Trophoblast cell (in vitro differentiated cells and primary cell): ENCODE results near the gene MMP10.
A peak's percentile ranks its signal among the peaks of the same experiment; 100 is the strongest.

Source experiments
- DNase-seq, 2 donors: peaks; one replicate each; pipeline ENCODE4 v3.0.0-alpha.2; 2016
- H2AFZ ChIP-seq: 2 replicates; pipeline ENCODE4 v1.6.1; 2013; ENCODE audit warnings: low read length, moderate library complexity, mild to moderate bottlenecking; ENCODE audit not compliant: insufficient read depth, poor library complexity
- H2AK5ac ChIP-seq: 2 replicates; pipeline ENCODE4 v1.6.1; 2013; ENCODE audit warnings: mild to moderate bottlenecking, low read length
- H2BK120ac ChIP-seq: 2 replicates; pipeline ENCODE4 v1.6.1; 2013; ENCODE audit warnings: low read length, mild to moderate bottlenecking, moderate library complexity; ENCODE audit not compliant: insufficient read depth, poor library complexity
- H2BK12ac ChIP-seq: 2 replicates; pipeline ENCODE4 v1.6.1; 2013; ENCODE audit warnings: mild to moderate bottlenecking, low read length, moderate library complexity
- H2BK5ac ChIP-seq: 2 replicates; pipeline ENCODE4 v1.6.1; 2013; ENCODE audit warnings: low read length, low read depth, moderate library complexity, mild to moderate bottlenecking; ENCODE audit not compliant: poor library complexity
- H3K14ac ChIP-seq: 2 replicates; pipeline ENCODE4 v1.6.1; 2013; ENCODE audit warnings: mild to moderate bottlenecking, low read length
- H3K18ac ChIP-seq: 2 replicates; pipeline ENCODE4 v1.6.1; 2013; ENCODE audit warnings: mild to moderate bottlenecking, low read length
- H3K23ac ChIP-seq: 2 replicates; pipeline ENCODE4 v1.6.1; 2013; ENCODE audit warnings: low read length
- H3K27ac ChIP-seq: 2 replicates; pipeline ENCODE4 v1.5.1; 2013; ENCODE audit warnings: low read depth, mild to moderate bottlenecking, inconsistent platforms, low read length, moderate library complexity
- H3K27me3 ChIP-seq: 2 replicates; pipeline ENCODE4 v1.6.1; 2013; ENCODE audit warnings: inconsistent platforms, mild to moderate bottlenecking, low read length, moderate library complexity; ENCODE audit not compliant: insufficient read depth
- H3K36me3 ChIP-seq, 2 experiments: 1 replicate in 1 of 2; 2 replicates in 1 of 2; pipeline ENCODE4 v1.6.1; 2013; ENCODE audit warnings: low read length in 2 of 2, mild to moderate bottlenecking in 2 of 2, moderate library complexity in 1 of 2; ENCODE audit not compliant: insufficient read depth in 2 of 2, control insufficient read depth in 1 of 2
- H3K4ac ChIP-seq: 2 replicates; pipeline ENCODE4 v1.6.1; 2013; ENCODE audit warnings: low read depth, mild to moderate bottlenecking, low read length, moderate library complexity
- H3K4me1 ChIP-seq, 2 experiments: 1 replicate in 1 of 2; 2 replicates in 1 of 2; pipeline ENCODE4 v1.6.1; 2013; ENCODE audit warnings: low read length in 2 of 2, mild to moderate bottlenecking in 2 of 2, moderate library complexity in 1 of 2; ENCODE audit not compliant: insufficient read depth in 2 of 2, control insufficient read depth in 1 of 2
- H3K4me2 ChIP-seq: 2 replicates; pipeline ENCODE4 v1.6.1; 2013; ENCODE audit warnings: inconsistent platforms, mild to moderate bottlenecking, low read length, moderate library complexity
- H3K4me3 ChIP-seq: 2 replicates; pipeline ENCODE4 v1.5.1; 2013; ENCODE audit warnings: mild to moderate bottlenecking, low read depth, low read length, inconsistent platforms
- H3K79me1 ChIP-seq: one replicate; pipeline ENCODE4 v1.6.1; 2013; ENCODE audit warnings: low read length
- H3K79me2 ChIP-seq: 2 replicates; pipeline ENCODE4 v1.6.1; 2013; ENCODE audit warnings: low read length, mild to moderate bottlenecking; ENCODE audit not compliant: control insufficient read depth, insufficient read depth, poor library complexity
- H3K9ac ChIP-seq: 2 replicates; pipeline ENCODE4 v1.6.1; 2013; ENCODE audit warnings: mild to moderate bottlenecking, low read length
- H3K9me3 ChIP-seq: 2 replicates; pipeline ENCODE4 v1.6.1; 2013; ENCODE audit warnings: low read depth, mild to moderate bottlenecking, control low read depth, inconsistent platforms, low read length; ENCODE audit not compliant: insufficient read depth
- H4K12ac ChIP-seq: 2 replicates; pipeline ENCODE4 v1.6.1; 2013; ENCODE audit warnings: low read depth, mild to moderate bottlenecking, low read length, moderate library complexity
- H4K8ac ChIP-seq: 2 replicates; pipeline ENCODE4 v1.6.1; 2013; ENCODE audit warnings: low read depth, mild to moderate bottlenecking, low read length, moderate library complexity
- H4K91ac ChIP-seq: one replicate; pipeline ENCODE4 v1.6.1; 2013; ENCODE audit warnings: low read depth, mild to moderate bottlenecking, low read length, moderate library complexity
- WGBS: extraction: QIAGEN DNeasy Blood & Tissue Kit; methylation state at CpG from one replicate; pipeline ENCODE4 v1.1.7; 2013; ENCODE audit warnings: missing lambda C conversion rate; ENCODE audit not compliant: insufficient read length, insufficient coverage; ENCODE audit errors: extremely low coverage; 5-methylcytosine and 5-hydroxymethylcytosine counted together

The MMP10 gene

GRCh38 chr11:102773386-102773785, 7.0 kb downstream of the MMP10 start:
- Histone ChIP-seq H2BK120ac (peak overlapping the region; percentile 58), H2BK12ac (peak overlapping the region; percentile 94), H3K4me1 (peaks cover 0 to 3% of the 10 kb centered on the region in 2 experiments), H2AFZ (no peak overlapping the region), H4K8ac (no peak overlapping the region), H3K27ac (peak overlapping the region; percentile 78), H3K27me3 (no peaks in the 10 kb centered on the region), H2BK5ac (no peak overlapping the region), H4K91ac (peak overlapping the region; percentile 61), H4K12ac (no peak overlapping the region), H3K18ac (no peak overlapping the region), H3K9me3 (no peaks in the 10 kb centered on the region), H2AK5ac (no peak overlapping the region), H3K79me1 (no peaks in the 10 kb centered on the region), H3K4me2 (no peak overlapping the region), H3K9ac (no peak overlapping the region), H3K4me3 (no peak overlapping the region), H3K23ac (no peak overlapping the region), H3K79me2 (no peaks in the 10 kb centered on the region), H3K14ac (no peak overlapping the region), H3K4ac (no peak overlapping the region), H3K36me3 (no peaks in the 10 kb centered on the region)
- DNase-seq = no peak
- WGBS = no CpG with 5 or more reads among the region's 4 CpGs

GRCh38 chr11:102771351-102771750, 9.1 kb downstream of the MMP10 start:
- Histone ChIP-seq H3K14ac (no peak overlapping the region), H3K4me3 (no peak overlapping the region)

GRCh38 chr11:102770191-102770590, 10.2 kb downstream of the MMP10 start:
- Histone ChIP-seq H3K4ac (no peak overlapping the region), H3K79me2 (no peaks in the 10 kb centered on the region), H2AFZ (no peak overlapping the region), H3K27me3 (no peaks in the 10 kb centered on the region), H3K18ac (no peak overlapping the region), H3K4me3 (no peak overlapping the region), H4K12ac (no peak overlapping the region), H3K9ac (no peak overlapping the region), H3K23ac (no peak overlapping the region), H3K36me3 (no peaks in the 10 kb centered on the region), H3K27ac (no peak overlapping the region), H2BK120ac (no peak overlapping the region), H2BK5ac (no peak overlapping the region), H3K9me3 (no peaks in the 10 kb centered on the region), H2BK12ac (no peak overlapping the region), H4K91ac (no peak overlapping the region), H4K8ac (no peak overlapping the region), H3K4me1 (peaks cover 0 to 3% of the 10 kb centered on the region in 2 experiments), H2AK5ac (no peak overlapping the region), H3K14ac (no peak overlapping the region), H3K4me2 (no peak overlapping the region), H3K79me1 (no peaks in the 10 kb centered on the region)
- DNase-seq = no peak

More at GRCh38 chr11:102771351-102771750, 9.1 kb downstream of the MMP10 start:
- no peak overlapping the region for H4K91ac ChIP-seq
- H3K4ac ChIP-seq = no peak overlapping the region
- no peak overlapping the region for H2BK5ac ChIP-seq
- H3K4me1 ChIP-seq = peaks cover 0 to 3% of the 10 kb centered on the region in 2 experiments
- no peak overlapping the region for H4K8ac ChIP-seq
- H3K18ac ChIP-seq = no peak overlapping the region
- DNase-seq = no peak
- no peak overlapping the region for H2AFZ ChIP-seq
- H3K23ac ChIP-seq = no peak overlapping the region
- H2BK120ac ChIP-seq = no peak overlapping the region
- no peaks in the 10 kb centered on the region for H3K27me3 ChIP-seq
- no CpG with 5 or more reads among the region's 1 CpG for WGBS
- no peaks in the 10 kb centered on the region for H3K9me3 ChIP-seq
- H2AK5ac ChIP-seq = no peak overlapping the region
- H3K79me1 ChIP-seq = no peaks in the 10 kb centered on the region
- no peaks in the 10 kb centered on the region for H3K79me2 ChIP-seq
- H3K27ac ChIP-seq = no peak overlapping the region
- H3K36me3 ChIP-seq = no peaks in the 10 kb centered on the region
- H3K4me2 ChIP-seq = no peak overlapping the region
- H4K12ac ChIP-seq = no peak overlapping the region
- H2BK12ac ChIP-seq = no peak overlapping the region
- no peak overlapping the region for H3K9ac ChIP-seq

GRCh38 chr11:102767800-102768199, 12.6 kb downstream of the MMP10 start:
- Histone ChIP-seq H4K12ac (no peak overlapping the region), H3K9me3 (no peaks in the 10 kb centered on the region), H3K23ac (no peak overlapping the region), H3K9ac (no peak overlapping the region), H2AFZ (no peak overlapping the region), H3K4me1 (peaks cover 2% of the 10 kb centered on the region in 2 experiments), H4K91ac (no peak overlapping the region), H2BK12ac (no peak overlapping the region), H2BK5ac (no peak overlapping the region), H3K18ac (no peak overlapping the region), H3K27ac (no peak overlapping the region), H3K4ac (no peak overlapping the region), H2AK5ac (no peak overlapping the region), H3K4me2 (no peak overlapping the region), H2BK120ac (no peak overlapping the region), H3K79me2 (no peaks in the 10 kb centered on the region), H3K14ac (no peak overlapping the region), H3K27me3 (no peaks in the 10 kb centered on the region), H3K36me3 (no peaks in the 10 kb centered on the region), H3K79me1 (no peaks in the 10 kb centered on the region), H4K8ac (no peak overlapping the region), H3K4me3 (no peak overlapping the region)
- peak; percentile 26 to 58 for DNase-seq
- no CpG with 5 or more reads among the region's 18 CpGs for WGBS
